Breast epithelium (tissue), 4 donors: ENCODE measurements around the gene CCL22. TPM values are rescaled to one million over a fixed set of nuclear protein-coding genes. Genes with fewer than 3 reads are reported as not detected.

Experiments
- DNase-seq, 2 donors: peaks; one replicate each; pipeline ENCODE4 v3.0.0-alpha.2; 2019; ENCODE audit warnings: low spot score in 2 of 2
- H3K27ac ChIP-seq, 2 donors: fragments of 200-600 bp; sonication (generic) in 1 of 2; one replicate each; pipeline ENCODE4 v1.5.1; 2016 to 2019; ENCODE audit warnings: mild to moderate bottlenecking in 1 of 2
- H3K27me3 ChIP-seq, 2 donors: fragments of 200-600 bp; sonication (generic) in 1 of 2; one replicate each; pipeline versions ENCODE4 v1.5.1 to v1.6.0; 2017 to 2019; ENCODE audit warnings: control low read depth in 1 of 2, mild to moderate bottlenecking in 1 of 2
- H3K36me3 ChIP-seq: fragments of 200-600 bp; one replicate; pipeline ENCODE4 v1.5.1; 2019
- H3K4me1 ChIP-seq, 2 donors: fragments of 200-600 bp; sonication (generic); one replicate each; pipeline ENCODE4 v1.5.1; 2016 to 2019; ENCODE audit warnings: control low read depth in 1 of 2
- H3K4me3 ChIP-seq, 3 donors: fragments of 200-600 bp; sonication (generic); 1 replicate in 2 of 3; 2 replicates in 1 of 3; pipeline ENCODE4 v1.5.1; 2016 to 2019; ENCODE audit warnings: mild to moderate bottlenecking in 3 of 3, moderate library complexity in 2 of 3
- H3K9me3 ChIP-seq, 2 donors: fragments of 200-600 bp; sonication (generic) in 1 of 2; one replicate each; pipeline ENCODE4 v1.5.1; 2016 to 2019; ENCODE audit warnings: control low read depth in 1 of 2
- POLR2A ChIP-seq: fragments of 450-650 bp; IDR thresholded peaks from one replicate; pipeline ENCODE4 v1.6.1; 2016; ENCODE audit warnings: antibody characterized with exemption, mild to moderate bottlenecking, moderate library complexity
- POLR2AphosphoS5 ChIP-seq, 3 donors: sonication (generic); formaldehyde crosslinking; IDR thresholded peaks; one replicate each; pipeline ENCODE4 v1.6.1; 2017; ENCODE audit warnings: antibody characterized with exemption in 3 of 3
- intact Hi-C: fragments of 100-400 bp; cut with DNase I; formaldehyde crosslinking; loops from one replicate; pipeline ENCODE4 v1.15.1; 2023; ENCODE audit warnings: low total_unique reads
- total RNA-seq, 3 donors: library from RNA; depleted of rRNA; stranded (reverse); fragments of >200 nt; gene quantifications; one replicate each; pipeline ENCODE4 v1.1.0, GENCODE V29; 2016
- TF ChIP-seq, protein P1 (sequence below), 3 donors: fragments of 450-650 bp; IDR thresholded peaks; one replicate each; pipeline ENCODE4 v1.5.1; 2016 to 2017; ENCODE audit warnings: antibody characterized with exemption in 3 of 3, mild to moderate bottlenecking in 3 of 3, moderate library complexity in 3 of 3

The CCL22 gene
- total RNA-seq, 3 donors from 2014 or later = 0.15 to 0.33 (median 0.16) TPM

DNA sequence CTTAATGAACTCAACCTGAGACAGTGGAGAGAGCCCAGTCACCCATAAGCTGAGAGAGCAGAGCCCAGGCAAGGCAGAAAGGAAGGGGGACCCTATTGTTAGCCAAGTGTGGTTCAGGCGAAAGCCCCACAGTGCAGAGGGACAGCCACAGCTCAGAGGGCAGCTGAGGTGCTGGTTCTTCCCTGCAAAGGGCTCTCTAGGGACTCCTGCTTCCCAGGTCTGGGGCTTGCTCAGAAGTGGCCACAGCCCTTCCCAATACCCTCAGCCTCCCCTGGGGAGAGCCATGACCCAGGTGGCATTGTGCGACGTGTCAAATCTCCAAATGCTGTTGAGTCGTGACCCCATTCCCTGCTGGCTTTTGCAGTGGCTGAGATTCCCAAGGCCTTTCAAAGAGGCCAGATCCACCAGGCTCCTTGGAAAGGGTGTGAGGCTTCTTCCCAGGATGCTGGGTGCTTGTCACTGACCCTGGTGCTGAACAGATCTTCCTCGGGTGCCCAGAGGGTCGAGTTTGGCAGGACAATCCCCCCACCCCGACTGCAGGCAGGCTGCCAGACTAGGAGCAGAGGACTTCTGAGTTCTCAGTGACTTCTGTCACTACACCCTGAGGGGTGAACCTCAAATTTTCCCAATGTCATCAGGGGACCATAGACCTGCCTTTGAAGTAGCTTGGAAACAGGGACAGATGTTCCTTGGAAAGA lies 43.5 kb downstream of the CCL22 start:
- TF ChIP-seq, protein P1, sequence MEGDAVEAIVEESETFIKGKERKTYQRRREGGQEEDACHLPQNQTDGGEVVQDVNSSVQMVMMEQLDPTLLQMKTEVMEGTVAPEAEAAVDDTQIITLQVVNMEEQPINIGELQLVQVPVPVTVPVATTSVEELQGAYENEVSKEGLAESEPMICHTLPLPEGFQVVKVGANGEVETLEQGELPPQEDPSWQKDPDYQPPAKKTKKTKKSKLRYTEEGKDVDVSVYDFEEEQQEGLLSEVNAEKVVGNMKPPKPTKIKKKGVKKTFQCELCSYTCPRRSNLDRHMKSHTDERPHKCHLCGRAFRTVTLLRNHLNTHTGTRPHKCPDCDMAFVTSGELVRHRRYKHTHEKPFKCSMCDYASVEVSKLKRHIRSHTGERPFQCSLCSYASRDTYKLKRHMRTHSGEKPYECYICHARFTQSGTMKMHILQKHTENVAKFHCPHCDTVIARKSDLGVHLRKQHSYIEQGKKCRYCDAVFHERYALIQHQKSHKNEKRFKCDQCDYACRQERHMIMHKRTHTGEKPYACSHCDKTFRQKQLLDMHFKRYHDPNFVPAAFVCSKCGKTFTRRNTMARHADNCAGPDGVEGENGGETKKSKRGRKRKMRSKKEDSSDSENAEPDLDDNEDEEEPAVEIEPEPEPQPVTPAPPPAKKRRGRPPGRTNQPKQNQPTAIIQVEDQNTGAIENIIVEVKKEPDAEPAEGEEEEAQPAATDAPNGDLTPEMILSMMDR (IDR thresholded peaks at IDR 0.05) = no peak
- TF ChIP-seq POLR2A = no peak
- no peak for TF ChIP-seq POLR2AphosphoS5 (IDR thresholded peaks at IDR 0.05)
- H3K36me3 ChIP-seq = no peaks in the 10 kb centered on the region
- no peaks in the 10 kb centered on the region for H3K4me1 ChIP-seq
- DNase-seq = no peak
- H3K9me3 ChIP-seq = no peaks in the 10 kb centered on the region
- intact Hi-C loops = no loop called here
- no peak overlapping the region for H3K4me3 ChIP-seq
- H3K27ac ChIP-seq = no peak overlapping the region
- H3K27me3 ChIP-seq = no peaks in the 10 kb centered on the region

DNA sequence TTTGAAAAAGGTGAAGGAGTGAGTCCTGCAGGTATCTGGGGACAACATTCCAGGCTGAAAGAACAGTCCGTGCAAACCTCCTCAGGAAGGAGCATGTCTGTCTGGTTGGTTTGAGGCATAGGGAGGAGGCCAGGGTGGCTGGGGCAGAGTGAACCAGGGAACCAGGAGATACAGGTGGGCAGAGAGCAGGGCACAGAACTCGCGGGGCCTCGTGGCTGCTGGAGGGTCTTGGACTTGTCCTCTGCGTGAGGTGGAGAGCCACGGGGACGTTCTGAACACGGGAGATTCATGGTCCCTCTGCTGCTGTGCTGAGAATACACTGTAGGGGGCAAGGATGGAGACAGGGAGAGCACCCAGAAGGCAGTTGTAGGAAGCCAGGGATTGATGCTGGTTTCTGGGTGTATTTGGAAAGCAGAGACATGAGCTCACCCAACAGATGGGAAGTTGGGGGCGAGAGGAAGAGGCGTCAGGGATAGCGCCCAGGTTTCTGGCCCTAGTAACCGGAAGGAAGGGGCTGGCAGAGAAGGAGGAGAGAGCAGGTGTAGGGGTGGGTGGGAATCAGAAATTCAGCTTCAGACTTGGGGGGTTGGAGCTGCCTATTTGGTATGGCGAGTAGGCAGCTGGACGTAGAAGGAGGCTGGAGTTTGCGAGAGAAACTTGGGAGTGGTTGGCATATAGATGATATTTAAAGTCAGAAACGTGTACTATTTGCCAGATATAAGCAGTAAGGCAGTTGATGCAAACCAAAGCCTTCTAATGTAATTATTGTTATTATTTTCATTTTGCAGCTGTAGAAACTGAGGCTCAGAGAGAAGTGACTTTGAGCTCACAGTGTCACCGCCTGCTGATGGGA lies 45.6 kb downstream of the CCL22 start, which contains the start of gene CCL17:
Gene CCL17 (plus strand): TSS at position 803 of the 853 bp plus-strand sequence. CDS start 9,166 bp downstream, outside the sequence.
- intact Hi-C loops = no loop called here
- no peak for DNase-seq
- H3K36me3 ChIP-seq = no peaks in the 10 kb centered on the region
- no peak within 1 kb of the TSS for H3K4me3 ChIP-seq
- H3K9me3 ChIP-seq = no peaks in the 10 kb centered on the region
- H3K27me3 ChIP-seq = no peaks in the 10 kb centered on the region
- H3K4me1 ChIP-seq = no peaks in the 10 kb centered on the region
- no peak within 1 kb of the TSS for H3K27ac ChIP-seq
- TF ChIP-seq POLR2A (no peak), POLR2AphosphoS5 (IDR thresholded peaks at IDR 0.05) (no peak)
- TF ChIP-seq, protein P1 (IDR thresholded peaks at IDR 0.05) = no peak

DNA sequence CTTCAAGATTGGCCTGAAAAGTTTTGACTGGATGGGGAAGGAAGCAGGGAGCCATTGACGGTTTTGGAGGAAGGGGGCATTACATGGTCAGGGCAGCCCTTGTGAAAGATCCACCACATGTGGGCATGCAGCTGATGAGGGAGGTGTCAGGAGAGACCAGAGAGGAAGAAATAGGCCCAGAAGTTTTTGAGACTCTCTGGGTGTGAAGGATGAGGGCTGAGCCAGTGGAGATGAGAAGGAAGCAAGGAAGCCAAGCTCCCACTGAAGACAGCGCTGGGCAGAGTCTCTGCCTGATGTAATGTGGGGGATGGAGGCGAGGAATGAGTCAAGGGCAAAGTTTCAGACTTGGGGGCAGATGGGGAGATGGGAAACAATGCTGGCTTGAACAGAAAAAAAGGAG lies 46.5 kb downstream of the CCL22 start:
- no peak overlapping the region for H3K4me3 ChIP-seq
- TF ChIP-seq POLR2AphosphoS5 (IDR thresholded peaks at IDR 0.05) (no peak), POLR2A (no peak)
- TF ChIP-seq, protein P1 (IDR thresholded peaks at IDR 0.05) = no peak
- H3K27ac ChIP-seq = no peak overlapping the region
- intact Hi-C loops = no loop called here
- no peaks in the 10 kb centered on the region for H3K4me1 ChIP-seq
- no peaks in the 10 kb centered on the region for H3K27me3 ChIP-seq
- no peak for DNase-seq
- H3K9me3 ChIP-seq = no peaks in the 10 kb centered on the region
- H3K36me3 ChIP-seq = no peaks in the 10 kb centered on the region

DNA sequence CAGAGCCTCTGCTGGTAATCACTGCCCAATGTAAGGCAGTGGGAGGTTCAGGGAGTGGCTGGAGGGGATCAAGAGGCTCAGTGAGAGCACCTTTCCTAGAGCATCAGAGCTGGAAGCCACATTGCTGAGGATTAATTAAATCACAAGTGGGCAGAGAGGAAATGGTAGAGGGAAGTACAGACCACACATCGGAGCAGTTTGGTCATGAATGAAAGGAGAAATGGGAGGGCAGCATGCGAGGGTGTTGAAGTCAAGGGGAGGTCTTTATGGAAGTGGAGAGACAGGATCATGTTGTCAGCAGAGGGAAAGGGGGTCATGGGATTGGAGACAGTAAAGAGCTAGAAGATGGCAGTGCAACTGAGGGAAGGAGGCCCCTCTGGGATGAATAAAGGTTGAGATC lies 48.3 kb downstream of the CCL22 start:
- no peaks in the 10 kb centered on the region for H3K27me3 ChIP-seq
- no peaks in the 10 kb centered on the region for H3K9me3 ChIP-seq
- TF ChIP-seq POLR2A (no peak), POLR2AphosphoS5 (IDR thresholded peaks at IDR 0.05) (no peak)
- TF ChIP-seq, protein P1 (IDR thresholded peaks at IDR 0.05) = no peak
- intact Hi-C loops = no loop called here
- H3K36me3 ChIP-seq = no peaks in the 10 kb centered on the region
- H3K27ac ChIP-seq = no peak overlapping the region
- DNase-seq = no peak
- H3K4me3 ChIP-seq = no peak overlapping the region
- H3K4me1 ChIP-seq = no peaks in the 10 kb centered on the region
